Measurements from ENCODE around the gene NBEA.

Gene NBEA

GRCh38 chr13:35597451-35597850 is 655.4 kb downstream of the NBEA start:
- no peak overlapping the region for H3K4me3 ChIP-seq (ENCODE audit: low read depth, low read length)
- H3K14ac ChIP-seq (ENCODE audit: low read length): no peak overlapping the region

GRCh38 chr13:35598233-35598632 is 656.2 kb downstream of the NBEA start:
- no peak overlapping the region for H3K4me2 ChIP-seq (ENCODE audit: low read length)
- no peak overlapping the region for H3K18ac ChIP-seq (ENCODE audit: low read length)
- peak overlapping the region; percentile 52 for H4K91ac ChIP-seq (ENCODE audit: low read depth, low read length)
- peaks cover 2 to 11% of the 10 kb centered on the region in 2 experiments for H3K4me1 ChIP-seq (ENCODE audit: control insufficient read depth in 1 of 2, insufficient read depth in 2 of 2, low read length in 2 of 2)
- no peaks in the 10 kb centered on the region for H3K27me3 ChIP-seq (ENCODE audit: insufficient read depth, low read length)
- no peak overlapping the region for H3K9ac ChIP-seq (ENCODE audit: low read length)
- H3K9me3 ChIP-seq (ENCODE audit: insufficient read depth, low read depth, low read length): no peaks in the 10 kb centered on the region
- H4K8ac ChIP-seq (ENCODE audit: low read depth, low read length): no peak overlapping the region
- no peak overlapping the region for H3K27ac ChIP-seq (ENCODE audit: low read depth, low read length)
- H2AFZ ChIP-seq (ENCODE audit: insufficient read depth, low read length, poor library complexity): no peak overlapping the region
- no peaks in the 10 kb centered on the region for H3K36me3 ChIP-seq (ENCODE audit: control insufficient read depth in 1 of 2, insufficient read depth in 2 of 2, low read length in 2 of 2)
- no peak overlapping the region for H3K23ac ChIP-seq (ENCODE audit: low read length)
- no peak overlapping the region for H3K14ac ChIP-seq (ENCODE audit: low read length)
- no peaks in the 10 kb centered on the region for H3K79me2 ChIP-seq (ENCODE audit: control insufficient read depth, insufficient read depth, low read length, poor library complexity)
- H2BK5ac ChIP-seq (ENCODE audit: low read depth, low read length, poor library complexity): no peak overlapping the region
- no peak for DNase-seq
- H2AK5ac ChIP-seq (ENCODE audit: low read length): peak overlapping the region; percentile 56
- H2BK120ac ChIP-seq (ENCODE audit: insufficient read depth, low read length, poor library complexity): no peak overlapping the region
- WGBS (ENCODE audit: extremely low coverage, insufficient coverage, insufficient read length): no CpG with 5 or more reads among the region's 3 CpGs
- no peak overlapping the region for H3K4ac ChIP-seq (ENCODE audit: low read depth, low read length)
- peaks cover 6% of the 10 kb centered on the region for H3K79me1 ChIP-seq (ENCODE audit: low read length)
- peak overlapping the region; percentile 89 for H2BK12ac ChIP-seq (ENCODE audit: low read length)
- no peak overlapping the region for H4K12ac ChIP-seq (ENCODE audit: low read depth, low read length)
- no peak overlapping the region for H3K4me3 ChIP-seq (ENCODE audit: low read depth, low read length)

More at GRCh38 chr13:35597451-35597850, 655.4 kb downstream of the NBEA start:
- no peak overlapping the region for H4K8ac ChIP-seq (ENCODE audit: low read depth, low read length)
- peaks cover 2 to 11% of the 10 kb centered on the region in 2 experiments for H3K4me1 ChIP-seq (ENCODE audit: control insufficient read depth in 1 of 2, insufficient read depth in 2 of 2, low read length in 2 of 2)
- H4K12ac ChIP-seq (ENCODE audit: low read depth, low read length): no peak overlapping the region
- H2BK12ac ChIP-seq (ENCODE audit: low read length): no peak overlapping the region
- no peaks in the 10 kb centered on the region for H3K27me3 ChIP-seq (ENCODE audit: insufficient read depth, low read length)
- no peak overlapping the region for H2BK120ac ChIP-seq (ENCODE audit: insufficient read depth, low read length, poor library complexity)
- no peak overlapping the region for H3K27ac ChIP-seq (ENCODE audit: low read depth, low read length)
- no peaks in the 10 kb centered on the region for H3K36me3 ChIP-seq (ENCODE audit: control insufficient read depth in 1 of 2, insufficient read depth in 2 of 2, low read length in 2 of 2)
- no peak for DNase-seq
- H3K79me2 ChIP-seq (ENCODE audit: control insufficient read depth, insufficient read depth, low read length, poor library complexity): no peaks in the 10 kb centered on the region
- H2BK5ac ChIP-seq (ENCODE audit: low read depth, low read length, poor library complexity): no peak overlapping the region
- H3K79me1 ChIP-seq (ENCODE audit: low read length): peaks cover 6% of the 10 kb centered on the region
- no peaks in the 10 kb centered on the region for H3K9me3 ChIP-seq (ENCODE audit: insufficient read depth, low read depth, low read length)
- H3K4ac ChIP-seq (ENCODE audit: low read depth, low read length): no peak overlapping the region
- no peak overlapping the region for H3K9ac ChIP-seq (ENCODE audit: low read length)
- no CpG with 5 or more reads among the region's 3 CpGs for WGBS (ENCODE audit: extremely low coverage, insufficient coverage, insufficient read length)
- H3K18ac ChIP-seq (ENCODE audit: low read length): no peak overlapping the region
- no peak overlapping the region for H3K4me2 ChIP-seq (ENCODE audit: low read length)
- peak overlapping the region; percentile 78 for H3K23ac ChIP-seq (ENCODE audit: low read length)
- no peak overlapping the region for H2AFZ ChIP-seq (ENCODE audit: insufficient read depth, low read length, poor library complexity)
- H2AK5ac ChIP-seq (ENCODE audit: low read length): peak overlapping the region; percentile 54
- no peak overlapping the region for H4K91ac ChIP-seq (ENCODE audit: low read depth, low read length)

- no peaks in the 10 kb centered on the region for H3K79me2 ChIP-seq (ENCODE audit: control insufficient read depth, insufficient read depth, low read length, poor library complexity)
- peak overlapping the region; percentile 52 for H2BK5ac ChIP-seq (ENCODE audit: low read depth, low read length, poor library complexity)
- H2BK120ac ChIP-seq (ENCODE audit: insufficient read depth, low read length, poor library complexity): peak overlapping the region; percentile 91
- no peak overlapping the region for H3K4ac ChIP-seq (ENCODE audit: low read depth, low read length)
- peaks cover 2 to 11% of the 10 kb centered on the region in 2 experiments for H3K4me1 ChIP-seq (ENCODE audit: control insufficient read depth in 1 of 2, insufficient read depth in 2 of 2, low read length in 2 of 2)
- peak overlapping the region; percentile 64 for H3K14ac ChIP-seq (ENCODE audit: low read length)
- peak overlapping the region; percentile 60 for H3K27ac ChIP-seq (ENCODE audit: low read depth, low read length)
- no peak overlapping the region for H3K4me3 ChIP-seq (ENCODE audit: low read depth, low read length)
- DNase-seq: no peak
- no peak overlapping the region for H3K4me2 ChIP-seq (ENCODE audit: low read length)
- H3K9ac ChIP-seq (ENCODE audit: low read length): no peak overlapping the region
- no CpG with 5 or more reads among the region's 4 CpGs for WGBS (ENCODE audit: extremely low coverage, insufficient coverage, insufficient read length)
- peak overlapping the region; percentile 65 for H4K91ac ChIP-seq (ENCODE audit: low read depth, low read length)
- H3K79me1 ChIP-seq (ENCODE audit: low read length): peaks cover 6% of the 10 kb centered on the region
- no peaks in the 10 kb centered on the region for H3K36me3 ChIP-seq (ENCODE audit: control insufficient read depth in 1 of 2, insufficient read depth in 2 of 2, low read length in 2 of 2)
- peak overlapping the region; percentile 70 for H4K8ac ChIP-seq (ENCODE audit: low read depth, low read length)
- H2AFZ ChIP-seq (ENCODE audit: insufficient read depth, low read length, poor library complexity): peak overlapping the region; percentile 52
- no peak overlapping the region for H2BK12ac ChIP-seq (ENCODE audit: low read length)
- H4K12ac ChIP-seq (ENCODE audit: low read depth, low read length): no peak overlapping the region
- no peak overlapping the region for H2AK5ac ChIP-seq (ENCODE audit: low read length)
- H3K27me3 ChIP-seq (ENCODE audit: insufficient read depth, low read length): no peaks in the 10 kb centered on the region
- peak overlapping the region; percentile 85 for H3K18ac ChIP-seq (ENCODE audit: low read length)
- no peak overlapping the region for H3K23ac ChIP-seq (ENCODE audit: low read length)
- H3K9me3 ChIP-seq (ENCODE audit: insufficient read depth, low read depth, low read length): no peaks in the 10 kb centered on the region
Observed at GRCh38 chr13:35598790-35599369, 656.8 kb downstream of the NBEA start.

GRCh38 chr13:35599384-35599783 is 657.3 kb downstream of the NBEA start:
- H3K4me1 ChIP-seq (ENCODE audit: control insufficient read depth in 1 of 2, insufficient read depth in 2 of 2, low read length in 2 of 2): peaks cover 2 to 11% of the 10 kb centered on the region in 2 experiments
- no peaks in the 10 kb centered on the region for H3K36me3 ChIP-seq (ENCODE audit: control insufficient read depth in 1 of 2, insufficient read depth in 2 of 2, low read length in 2 of 2)
- WGBS (ENCODE audit: extremely low coverage, insufficient coverage, insufficient read length): no CpG with 5 or more reads among the region's 2 CpGs
- peak overlapping the region; percentile 52 for H2AFZ ChIP-seq (ENCODE audit: insufficient read depth, low read length, poor library complexity)
- H3K9me3 ChIP-seq (ENCODE audit: insufficient read depth, low read depth, low read length): no peaks in the 10 kb centered on the region
- H3K79me1 ChIP-seq (ENCODE audit: low read length): peaks cover 6% of the 10 kb centered on the region
- H2BK12ac ChIP-seq (ENCODE audit: low read length): no peak overlapping the region
- no peaks in the 10 kb centered on the region for H3K27me3 ChIP-seq (ENCODE audit: insufficient read depth, low read length)
- H4K8ac ChIP-seq (ENCODE audit: low read depth, low read length): peak overlapping the region; percentile 70
- peak in 1 of 2 donors; percentile 16 for DNase-seq
- H3K18ac ChIP-seq (ENCODE audit: low read length): peak overlapping the region; percentile 85
- H4K91ac ChIP-seq (ENCODE audit: low read depth, low read length): peak overlapping the region; percentile 65
- H3K14ac ChIP-seq (ENCODE audit: low read length): peak overlapping the region; percentile 64
- H3K27ac ChIP-seq (ENCODE audit: low read depth, low read length): peak overlapping the region; percentile 60
- H3K4me3 ChIP-seq (ENCODE audit: low read depth, low read length): no peak overlapping the region
- no peak overlapping the region for H3K4ac ChIP-seq (ENCODE audit: low read depth, low read length)
- H2BK120ac ChIP-seq (ENCODE audit: insufficient read depth, low read length, poor library complexity): peak overlapping the region; percentile 91
- H3K79me2 ChIP-seq (ENCODE audit: control insufficient read depth, insufficient read depth, low read length, poor library complexity): no peaks in the 10 kb centered on the region
- H3K9ac ChIP-seq (ENCODE audit: low read length): no peak overlapping the region
- H3K23ac ChIP-seq (ENCODE audit: low read length): no peak overlapping the region
- H2AK5ac ChIP-seq (ENCODE audit: low read length): no peak overlapping the region
- H4K12ac ChIP-seq (ENCODE audit: low read depth, low read length): no peak overlapping the region
- H2BK5ac ChIP-seq (ENCODE audit: low read depth, low read length, poor library complexity): peak overlapping the region; percentile 52
- no peak overlapping the region for H3K4me2 ChIP-seq (ENCODE audit: low read length)
